Nephron (organoid): ENCODE measurements around the gene KCNIP4.

ENCODE experiments used
- H3K27ac Mint-ChIP-seq, 3 experiments: 2 replicates each; pipeline ENCODE4 v1.8.0; 2020; ENCODE audit warnings: mixed read lengths in 3 of 3, mild to moderate bottlenecking in 2 of 3, moderate library complexity in 1 of 3
- H3K27me3 Mint-ChIP-seq: 2 replicates; pipeline ENCODE4 v1.8.0; 2021; ENCODE audit warnings: low read depth, mild to moderate bottlenecking, moderate library complexity, mixed read lengths
- H3K36me3 Mint-ChIP-seq: 2 replicates; pipeline ENCODE4 v1.8.0; 2020; ENCODE audit warnings: low read depth, mixed read lengths
- H3K4me1 Mint-ChIP-seq: 2 replicates; pipeline ENCODE4 v1.8.0; 2020; ENCODE audit warnings: mixed read lengths
- H3K4me3 Mint-ChIP-seq, 3 experiments: 2 replicates each; pipeline ENCODE4 v1.8.0; 2020; ENCODE audit warnings: mild to moderate bottlenecking in 3 of 3, mixed read lengths in 3 of 3, moderate library complexity in 2 of 3
- H3K9me3 Mint-ChIP-seq: 2 replicates; pipeline ENCODE4 v1.8.0; 2020; ENCODE audit warnings: mixed read lengths
- CTCF ChIP-seq, 3 experiments: fragments of 200-600 bp; sonication (generic); IDR thresholded peaks; one replicate each; pipeline ENCODE4 v1.5.0; 2021; ENCODE audit warnings: antibody characterized with exemption in 3 of 3; ENCODE audit not compliant: unreplicated experiment in 3 of 3

Gene KCNIP4

GRCh38 chr4:21276046-21276445, 672.5 kb downstream of the KCNIP4 start:
- no peaks in the 10 kb centered on the region for H3K9me3 Mint-ChIP-seq
- peaks cover 4% of the 10 kb centered on the region for H3K27me3 Mint-ChIP-seq
- no peak for TF ChIP-seq CTCF (IDR thresholded peaks at IDR 0.05; ENCODE audit: unreplicated experiment in 3 of 3)

GRCh38 chr4:21271439-21272052, 677.0 kb downstream of the KCNIP4 start:
- H3K27me3 Mint-ChIP-seq = peaks cover 4% of the 10 kb centered on the region
- H3K27ac Mint-ChIP-seq = no peak overlapping the region
- H3K36me3 Mint-ChIP-seq = no peaks in the 10 kb centered on the region
- no peaks in the 10 kb centered on the region for H3K9me3 Mint-ChIP-seq
- H3K4me1 Mint-ChIP-seq = no peaks in the 10 kb centered on the region
- H3K4me3 Mint-ChIP-seq = no peak overlapping the region
- TF ChIP-seq CTCF (IDR thresholded peaks at IDR 0.05; ENCODE audit: unreplicated experiment in 3 of 3) = no peak

More at GRCh38 chr4:21276046-21276445, 672.5 kb downstream of the KCNIP4 start:
- no peaks in the 10 kb centered on the region for H3K4me1 Mint-ChIP-seq
- no peaks in the 10 kb centered on the region for H3K36me3 Mint-ChIP-seq
- H3K27ac Mint-ChIP-seq = no peak overlapping the region
- no peak overlapping the region for H3K4me3 Mint-ChIP-seq

- Mint-ChIP-seq H3K4me1 (no peaks in the 10 kb centered on the region), H3K36me3 (no peaks in the 10 kb centered on the region), H3K27me3 (no peaks in the 10 kb centered on the region), H3K9me3 (no peaks in the 10 kb centered on the region), H3K4me3 (no peak overlapping the region), H3K27ac (no peak overlapping the region)
- no peak for TF ChIP-seq CTCF (IDR thresholded peaks at IDR 0.05; ENCODE audit: unreplicated experiment in 3 of 3)
These were observed 700.2 kb downstream of the KCNIP4 start for GRCh38 chr4:21248331-21248730.

- H3K4me1 Mint-ChIP-seq = no peaks in the 10 kb centered on the region
- H3K27ac Mint-ChIP-seq = no peak overlapping the region
- no peaks in the 10 kb centered on the region for H3K9me3 Mint-ChIP-seq
- H3K4me3 Mint-ChIP-seq = no peak overlapping the region
- TF ChIP-seq CTCF (IDR thresholded peaks at IDR 0.05; ENCODE audit: unreplicated experiment in 3 of 3) = no peak
- no peaks in the 10 kb centered on the region for H3K36me3 Mint-ChIP-seq
- H3K27me3 Mint-ChIP-seq = no peaks in the 10 kb centered on the region
These were observed 706.4 kb downstream of the KCNIP4 start for GRCh38 chr4:21242163-21242562.

- H3K36me3 Mint-ChIP-seq = no peaks in the 10 kb centered on the region
- H3K27ac Mint-ChIP-seq = no peak overlapping the region
- TF ChIP-seq CTCF (IDR thresholded peaks at IDR 0.05; ENCODE audit: unreplicated experiment in 3 of 3) = no peak
- H3K4me1 Mint-ChIP-seq = no peaks in the 10 kb centered on the region
- H3K4me3 Mint-ChIP-seq = no peak overlapping the region
- H3K27me3 Mint-ChIP-seq = no peaks in the 10 kb centered on the region
- no peaks in the 10 kb centered on the region for H3K9me3 Mint-ChIP-seq
These were observed 721.7 kb downstream of the KCNIP4 start for GRCh38 chr4:21226637-21227538.
